K562 (cell line): ENCODE measurements around the gene DCAF6. TPM values are rescaled to one million over a fixed set of nuclear protein-coding genes. Genes with fewer than 3 reads are reported as not detected.
A peak's percentile ranks its signal among the peaks of the same experiment; 100 is the strongest.

Experiments used
- C11orf30 ChIP-seq: fragments of 450-650 bp; IDR thresholded peaks from 2 replicates; pipeline ENCODE4 v1.6.1; 2016; ENCODE audit warnings: low read depth, mild to moderate bottlenecking
- CBX1 ChIP-seq: sonication (generic); IDR thresholded peaks from 2 replicates; pipeline ENCODE4 v1.6.1; 2016; ENCODE audit warnings: antibody characterized with exemption, low read depth, mild to moderate bottlenecking
- COPS2 ChIP-seq: fragments of 450-650 bp; conservative IDR thresholded peaks from 2 replicates; pipeline ENCODE4 v1.6.1; 2016; ENCODE audit warnings: mild to moderate bottlenecking, moderate library complexity
- CREB1 ChIP-seq, 2 experiments: sonication (generic) in 1 of 2; formaldehyde crosslinking in 1 of 2; IDR thresholded peaks; 2 replicates each; pipeline versions ENCODE4 v1.6.1 to v1.8.0; 2012 to 2022; ENCODE audit warnings: inconsistent platforms in 1 of 2, mild to moderate bottlenecking in 1 of 2, missing genetic modification reagents in 1 of 2, moderate library complexity in 1 of 2
- HDGF ChIP-seq: fragments of 450-650 bp; IDR thresholded peaks from 2 replicates; pipeline ENCODE4 v1.6.1; 2016
- ILK ChIP-seq: fragments of 450-650 bp; IDR thresholded peaks from 2 replicates; pipeline ENCODE4 v1.6.1; 2016; ENCODE audit warnings: missing genetic modification characterization, low read depth, mild to moderate bottlenecking, missing compliant biosample characterization, moderate library complexity, borderline replicate concordance
- MECOM ChIP-seq: fragments of 250-450 bp; sonication (Bioruptor Pico); IDR thresholded peaks from 2 replicates; pipeline ENCODE4 v1.8.0; 2022; ENCODE audit warnings: inconsistent platforms
- MXI1 ChIP-seq: IDR thresholded peaks from 2 replicates; pipeline ENCODE4 v1.6.1; 2011; ENCODE audit warnings: low read depth, mild to moderate bottlenecking, improper control_type of control experiment, low read length
- NCOA2 ChIP-seq, 2 experiments: fragments of 450-650 bp; IDR thresholded peaks; 2 replicates each; pipeline ENCODE4 v1.6.1; 2018; ENCODE audit warnings: mild to moderate bottlenecking in 2 of 2, moderate library complexity in 1 of 2; ENCODE audit not compliant: partially characterized antibody in 2 of 2
- NFRKB ChIP-seq: fragments of 450-650 bp; IDR thresholded peaks from 2 replicates; pipeline ENCODE4 v1.6.1; 2016; ENCODE audit warnings: low read depth
- POLR2B ChIP-seq: fragments of 450-650 bp; IDR thresholded peaks from 2 replicates; pipeline ENCODE4 v1.6.1; 2018; ENCODE audit warnings: low read depth; ENCODE audit not compliant: partially characterized antibody
- POLR3A ChIP-seq: IDR thresholded peaks from 2 replicates; pipeline ENCODE4 v1.6.1; 2011; ENCODE audit warnings: borderline replicate concordance, mild to moderate bottlenecking, moderate library complexity; ENCODE audit not compliant: insufficient read length, insufficient read depth; ENCODE audit errors: extremely low read depth
- PRMT5 ChIP-seq: sonication (generic); formaldehyde crosslinking; IDR thresholded peaks from 2 replicates; pipeline ENCODE4 v1.5.0; 2020; ENCODE audit warnings: missing genetic modification reagents
- RBM34 ChIP-seq: fragments of 200-400 bp; formaldehyde crosslinking; IDR thresholded peaks from 2 replicates; pipeline ENCODE4 v1.6.1; 2018; ENCODE audit warnings: low read length, borderline replicate concordance; ENCODE audit not compliant: insufficient read depth
- SAP30 ChIP-seq: fragments of 200-600 bp; sonication (generic); IDR thresholded peaks from 2 replicates; pipeline ENCODE4 v1.6.1; 2012; ENCODE audit warnings: borderline replicate concordance, low read depth, mild to moderate bottlenecking, moderate library complexity, low read length, control low read depth, inconsistent platforms; ENCODE audit not compliant: insufficient read depth, poor library complexity, severe bottlenecking
- SRSF9 ChIP-seq: fragments of 200-400 bp; formaldehyde crosslinking; IDR thresholded peaks from 2 replicates; pipeline ENCODE4 v1.6.1; 2017; ENCODE audit warnings: low read depth, low read length, borderline replicate concordance
- TAF15 ChIP-seq: fragments of 200-400 bp; formaldehyde crosslinking; IDR thresholded peaks from 2 replicates; pipeline ENCODE4 v1.6.1; 2017; ENCODE audit warnings: mild to moderate bottlenecking, low read depth, low read length, moderate library complexity
- XRCC5 ChIP-seq: fragments of 200-400 bp; formaldehyde crosslinking; IDR thresholded peaks from 2 replicates; pipeline ENCODE4 v1.6.1; 2017; ENCODE audit warnings: low read depth, mild to moderate bottlenecking, low read length
- polyA plus RNA-seq, 8 experiments: library from polyadenylated mRNA; depleted of rRNA in 4 of 8; stranded (reverse) in 5 of 8; unstranded in 3 of 8; fragments of >200 nt; fragmentation: Nextera tagmentation in 2 of 8; fragmentation: Illumina TruSeq in 1 of 8; extraction: Ambion mirVana in 2 of 8; extraction: Trizol in 1 of 8; gene quantifications; 2 replicates each; pipeline versions ENCODE4 v1.2.1 to v1.2.3, GENCODE V29; 2011 to 2014; ENCODE audit warnings: inconsistent platforms in 1 of 8, missing spikeins in 1 of 8
- total RNA-seq, 7 experiments: library from RNA; depleted of rRNA in 6 of 7; stranded (reverse); fragments of >200 nt in 6 of 7; fragmentation: Illumina TruSeq in 2 of 7; extraction: Trizol in 2 of 7; gene quantifications; 2 replicates each; pipeline versions ENCODE4 v1.2.1 to v1.2.3, GENCODE V29; 2011 to 2021; ENCODE audit warnings: low replicate concordance in 1 of 7
- TF ChIP-seq, protein P1 (sequence below): fragments of 250-450 bp; sonication (Bioruptor Pico); IDR thresholded peaks from 2 replicates; pipeline ENCODE4 v1.4.0; 2020
- TF ChIP-seq, protein P2 (sequence below): IDR thresholded peaks from 3 replicates; pipeline ENCODE4 v1.6.1; 2011; ENCODE audit warnings: borderline replicate concordance, mild to moderate bottlenecking, moderate library complexity; ENCODE audit not compliant: insufficient read length; ENCODE audit errors: extremely low read depth

DCAF6 gene
- total and polyA plus RNA-seq, 9 of the 15 experiments (the other 6 are each of a cell fraction or from before 2014, with no cell fraction given), result 19.1 to 102 (median 46.3) TPM

DNA sequence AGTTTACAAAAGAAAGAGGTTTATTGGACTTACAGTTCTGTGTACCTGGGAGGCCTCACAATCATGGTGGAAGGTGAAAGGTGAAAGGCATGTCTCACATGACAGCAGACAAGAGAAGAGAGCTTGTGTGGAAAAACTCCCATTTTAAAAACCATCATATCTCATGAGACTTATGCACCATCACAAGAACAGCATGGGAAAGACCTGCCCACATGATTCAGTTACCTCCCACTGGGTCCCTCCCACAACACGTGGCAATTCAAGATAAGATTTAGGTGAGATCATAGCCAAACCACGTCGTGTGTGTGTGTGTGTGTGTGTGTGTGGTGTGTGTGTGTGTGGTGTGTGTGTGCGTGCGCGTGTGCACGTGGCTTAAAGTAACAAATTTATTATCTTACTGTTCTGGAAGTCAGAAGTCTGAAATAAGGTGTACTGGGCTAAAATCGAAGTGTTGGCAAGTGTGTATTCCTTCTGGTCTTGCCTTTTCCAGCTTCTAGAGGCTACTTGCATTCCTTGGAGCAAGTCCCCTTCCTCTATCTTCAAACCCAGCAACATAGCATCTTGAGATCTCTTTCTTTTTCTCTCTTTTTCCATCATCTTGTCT, 48.5 kb downstream of the DCAF6 start (continued):
- TF ChIP-seq CREB1 (IDR thresholded peaks at IDR 0.05) (peak; percentile 86), CREB1 (CRISPR knock-in tag; IDR thresholded peaks at IDR 0.05) (peak; percentile 91), TAF15 (no peak), ILK (tag) (no peak), SAP30 (no peak), C11orf30 (no peak), NFRKB (0 out of 2 replicates have a peak, but pooled peaks have one; percentile 71), HDGF (peak; percentile 84; the same call in 1 of the 2 replicates), MXI1 (peak; percentile 83; the same call in 1 of the 2 replicates), COPS2 (no peak), POLR3A (no peak), XRCC5 (0 out of 2 replicates have a peak, but pooled peaks have one; percentile 32), PRMT5 (CRISPR knock-in tag) (no peak), CBX1 (0 out of 2 replicates have a peak, but pooled peaks have one; percentile 70), NCOA2 (IDR thresholded peaks at IDR 0.05; ENCODE audit: partially characterized antibody in 2 of 2) (no peak), POLR2B (peak; percentile 73), SRSF9 (no peak), RBM34 (no peak), MECOM (CRISPR knock-in tag) (no peak)
- TF ChIP-seq, protein P1, sequence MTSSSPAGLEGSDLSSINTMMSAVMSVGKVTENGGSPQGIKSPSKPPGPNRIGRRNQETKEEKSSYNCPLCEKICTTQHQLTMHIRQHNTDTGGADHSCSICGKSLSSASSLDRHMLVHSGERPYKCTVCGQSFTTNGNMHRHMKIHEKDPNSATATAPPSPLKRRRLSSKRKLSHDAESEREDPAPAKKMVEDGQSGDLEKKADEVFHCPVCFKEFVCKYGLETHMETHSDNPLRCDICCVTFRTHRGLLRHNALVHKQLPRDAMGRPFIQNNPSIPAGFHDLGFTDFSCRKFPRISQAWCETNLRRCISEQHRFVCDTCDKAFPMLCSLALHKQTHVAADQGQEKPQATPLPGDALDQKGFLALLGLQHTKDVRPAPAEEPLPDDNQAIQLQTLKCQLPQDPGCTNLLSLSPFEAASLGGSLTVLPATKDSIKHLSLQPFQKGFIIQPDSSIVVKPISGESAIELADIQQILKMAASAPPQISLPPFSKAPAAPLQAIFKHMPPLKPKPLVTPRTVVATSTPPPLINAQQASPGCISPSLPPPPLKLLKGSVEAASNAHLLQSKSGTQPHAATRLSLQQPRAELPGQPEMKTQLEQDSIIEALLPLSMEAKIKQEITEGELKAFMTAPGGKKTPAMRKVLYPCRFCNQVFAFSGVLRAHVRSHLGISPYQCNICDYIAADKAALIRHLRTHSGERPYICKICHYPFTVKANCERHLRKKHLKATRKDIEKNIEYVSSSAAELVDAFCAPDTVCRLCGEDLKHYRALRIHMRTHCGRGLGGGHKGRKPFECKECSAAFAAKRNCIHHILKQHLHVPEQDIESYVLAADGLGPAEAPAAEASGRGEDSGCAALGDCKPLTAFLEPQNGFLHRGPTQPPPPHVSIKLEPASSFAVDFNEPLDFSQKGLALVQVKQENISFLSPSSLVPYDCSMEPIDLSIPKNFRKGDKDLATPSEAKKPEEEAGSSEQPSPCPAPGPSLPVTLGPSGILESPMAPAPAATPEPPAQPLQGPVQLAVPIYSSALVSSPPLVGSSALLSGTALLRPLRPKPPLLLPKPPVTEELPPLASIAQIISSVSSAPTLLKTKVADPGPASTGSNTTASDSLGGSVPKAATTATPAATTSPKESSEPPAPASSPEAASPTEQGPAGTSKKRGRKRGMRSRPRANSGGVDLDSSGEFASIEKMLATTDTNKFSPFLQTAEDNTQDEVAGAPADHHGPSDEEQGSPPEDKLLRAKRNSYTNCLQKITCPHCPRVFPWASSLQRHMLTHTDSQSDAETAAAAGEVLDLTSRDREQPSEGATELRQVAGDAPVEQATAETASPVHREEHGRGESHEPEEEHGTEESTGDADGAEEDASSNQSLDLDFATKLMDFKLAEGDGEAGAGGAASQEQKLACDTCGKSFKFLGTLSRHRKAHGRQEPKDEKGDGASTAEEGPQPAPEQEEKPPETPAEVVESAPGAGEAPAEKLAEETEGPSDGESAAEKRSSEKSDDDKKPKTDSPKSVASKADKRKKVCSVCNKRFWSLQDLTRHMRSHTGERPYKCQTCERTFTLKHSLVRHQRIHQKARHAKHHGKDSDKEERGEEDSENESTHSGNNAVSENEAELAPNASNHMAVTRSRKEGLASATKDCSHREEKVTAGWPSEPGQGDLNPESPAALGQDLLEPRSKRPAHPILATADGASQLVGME, result no peak
- TF ChIP-seq, protein P2, sequence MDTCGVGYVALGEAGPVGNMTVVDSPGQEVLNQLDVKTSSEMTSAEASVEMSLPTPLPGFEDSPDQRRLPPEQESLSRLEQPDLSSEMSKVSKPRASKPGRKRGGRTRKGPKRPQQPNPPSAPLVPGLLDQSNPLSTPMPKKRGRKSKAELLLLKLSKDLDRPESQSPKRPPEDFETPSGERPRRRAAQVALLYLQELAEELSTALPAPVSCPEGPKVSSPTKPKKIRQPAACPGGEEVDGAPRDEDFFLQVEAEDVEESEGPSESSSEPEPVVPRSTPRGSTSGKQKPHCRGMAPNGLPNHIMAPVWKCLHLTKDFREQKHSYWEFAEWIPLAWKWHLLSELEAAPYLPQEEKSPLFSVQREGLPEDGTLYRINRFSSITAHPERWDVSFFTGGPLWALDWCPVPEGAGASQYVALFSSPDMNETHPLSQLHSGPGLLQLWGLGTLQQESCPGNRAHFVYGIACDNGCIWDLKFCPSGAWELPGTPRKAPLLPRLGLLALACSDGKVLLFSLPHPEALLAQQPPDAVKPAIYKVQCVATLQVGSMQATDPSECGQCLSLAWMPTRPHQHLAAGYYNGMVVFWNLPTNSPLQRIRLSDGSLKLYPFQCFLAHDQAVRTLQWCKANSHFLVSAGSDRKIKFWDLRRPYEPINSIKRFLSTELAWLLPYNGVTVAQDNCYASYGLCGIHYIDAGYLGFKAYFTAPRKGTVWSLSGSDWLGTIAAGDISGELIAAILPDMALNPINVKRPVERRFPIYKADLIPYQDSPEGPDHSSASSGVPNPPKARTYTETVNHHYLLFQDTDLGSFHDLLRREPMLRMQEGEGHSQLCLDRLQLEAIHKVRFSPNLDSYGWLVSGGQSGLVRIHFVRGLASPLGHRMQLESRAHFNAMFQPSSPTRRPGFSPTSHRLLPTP, result no peak
